Measurements from ENCODE around the gene NR1H3. TPM values are rescaled to one million over a fixed set of nuclear protein-coding genes. Genes with fewer than 3 reads are reported as not detected.

The NR1H3 gene
- polyA plus RNA-seq, 6 donors from 2014 or later, result 3.2 to 12.5 (median 5.2) TPM

DNA sequence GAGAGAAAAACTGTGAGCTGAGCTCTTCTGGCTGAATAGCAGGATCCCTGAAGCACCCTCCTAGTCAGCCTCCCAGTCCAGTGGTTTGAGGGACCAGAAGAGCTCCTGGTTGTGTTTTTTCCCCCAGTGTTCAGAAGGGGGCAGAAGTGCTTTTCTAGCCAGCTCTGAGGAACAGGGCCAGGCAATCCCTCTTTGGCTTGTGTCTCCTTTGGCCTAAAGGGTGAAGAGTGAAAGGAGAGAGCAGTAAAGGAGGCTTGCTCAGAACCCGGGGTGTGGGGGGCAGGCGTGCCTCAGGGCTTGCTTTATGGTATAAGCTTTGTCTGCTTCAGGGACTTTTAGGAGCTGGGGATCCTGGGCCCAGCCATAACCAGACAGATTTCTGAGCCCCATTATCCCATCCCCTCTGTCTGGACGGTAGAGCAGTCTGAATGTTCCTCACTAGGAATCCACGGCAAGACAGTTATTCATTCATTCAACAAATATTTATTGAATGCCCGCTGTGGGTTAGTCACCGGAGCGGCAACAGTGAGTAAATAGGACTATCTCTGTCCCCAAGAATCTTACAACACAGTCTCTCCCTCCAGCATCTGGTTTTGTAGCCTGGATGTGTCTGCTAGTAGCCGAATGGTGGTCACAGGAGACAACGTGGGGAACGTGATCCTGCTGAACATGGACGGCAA, 23.7 kb upstream of the NR1H3 start:
- Mint-ChIP-seq H3K4me3 (peak overlapping the region in 1 of 8 donors; percentile 22), H3K27me3 (no peaks in the 10 kb centered on the region), H3K36me3 (peaks cover 3 to 11% of the 10 kb centered on the region in 2 donors), H3K27ac (peak overlapping the region in 1 of 6 donors; percentile 21), H3K4me1 (peaks cover 0 to 11% (median 5%) of the 10 kb centered on the region in 3 donors), H3K9me3 (peaks cover 0 to 2% (median 0%) of the 10 kb centered on the region in 7 donors)
- DNase-seq (no peak), ATAC-seq (ENCODE audit: low read depth in 2 of 2) (no peak)

- H3K9me3 Mint-ChIP-seq, result peaks cover 0 to 2% (median 0%) of the 10 kb centered on the region in 7 donors
- peak overlapping the region in 1 of 6 donors; percentile 47 for H3K27ac Mint-ChIP-seq
- ATAC-seq (ENCODE audit: low read depth in 2 of 2), result no peak
- H3K4me1 Mint-ChIP-seq, result peaks cover 1 to 11% (median 5%) of the 10 kb centered on the region in 3 donors
- no peaks in the 10 kb centered on the region for H3K27me3 Mint-ChIP-seq
- peaks cover 3 to 12% of the 10 kb centered on the region in 2 donors for H3K36me3 Mint-ChIP-seq
- no peak overlapping the region for H3K4me3 Mint-ChIP-seq
- DNase-seq, result no peak
Measured at GRCh38 chr11:47234669-47235100, 23.1 kb upstream of the NR1H3 start.

GRCh38 chr11:47235163-47235562, 22.6 kb upstream of the NR1H3 start:
- peaks cover 4 to 11% (median 5%) of the 10 kb centered on the region in 3 donors for H3K4me1 Mint-ChIP-seq
- peaks cover 8 to 16% of the 10 kb centered on the region in 2 donors for H3K36me3 Mint-ChIP-seq
- ATAC-seq (ENCODE audit: low read depth in 2 of 2), result no peak
- H3K4me3 Mint-ChIP-seq, result no peak overlapping the region
- H3K27me3 Mint-ChIP-seq, result no peaks in the 10 kb centered on the region
- H3K9me3 Mint-ChIP-seq, result peaks cover 0 to 2% (median 0%) of the 10 kb centered on the region in 7 donors
- H3K27ac Mint-ChIP-seq, result peak overlapping the region in 1 of 6 donors; percentile 37
- no peak for DNase-seq

DNA sequence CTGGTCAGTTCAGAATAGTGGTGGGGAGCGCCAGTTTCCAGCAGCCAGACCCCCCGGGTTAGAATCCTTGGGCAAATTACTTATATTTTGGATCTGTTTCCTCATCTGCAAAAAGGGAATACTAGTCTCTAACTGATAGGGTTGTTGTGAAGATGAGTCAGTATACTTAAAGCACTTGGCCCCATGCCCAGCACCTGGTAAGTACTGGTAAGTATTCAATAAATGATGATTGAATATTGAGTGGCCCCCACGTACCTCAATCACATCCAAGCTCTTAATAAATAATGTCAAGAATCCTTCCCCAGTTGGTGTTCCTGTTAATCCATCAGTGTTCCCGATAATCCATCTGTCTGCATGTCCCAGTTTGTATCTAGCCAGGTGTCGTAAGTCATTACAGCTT, 21.3 kb upstream of the NR1H3 start:
- H3K27me3 Mint-ChIP-seq, result no peaks in the 10 kb centered on the region
- H3K4me3 Mint-ChIP-seq, result no peak overlapping the region
- H3K27ac Mint-ChIP-seq, result peak overlapping the region in 1 of 6 donors; percentile 64
- H3K9me3 Mint-ChIP-seq, result no peaks in the 10 kb centered on the region
- peaks cover 16 to 18% of the 10 kb centered on the region in 2 donors for H3K36me3 Mint-ChIP-seq
- H3K4me1 Mint-ChIP-seq, result peaks cover 4 to 11% (median 5%) of the 10 kb centered on the region in 3 donors
- DNase-seq (no peak), ATAC-seq (ENCODE audit: low read depth in 2 of 2) (no peak)

- H3K27ac Mint-ChIP-seq, result peak overlapping the region in 1 of 6 donors; percentile 69
- no peak overlapping the region for H3K4me3 Mint-ChIP-seq
- H3K9me3 Mint-ChIP-seq, result no peaks in the 10 kb centered on the region
- ATAC-seq (ENCODE audit: low read depth in 2 of 2) (no peak), DNase-seq (no peak)
- H3K4me1 Mint-ChIP-seq, result peaks cover 1 to 8% (median 4%) of the 10 kb centered on the region in 3 donors
- H3K27me3 Mint-ChIP-seq, result no peaks in the 10 kb centered on the region
- peaks cover 26 to 38% of the 10 kb centered on the region in 2 donors for H3K36me3 Mint-ChIP-seq
Measured at GRCh38 chr11:47239852-47240251, 17.9 kb upstream of the NR1H3 start.

- peak overlapping the region in 1 of 6 donors; percentile 24 for H3K27ac Mint-ChIP-seq
- H3K9me3 Mint-ChIP-seq, result no peaks in the 10 kb centered on the region
- H3K4me1 Mint-ChIP-seq, result peaks cover 3 to 5% (median 4%) of the 10 kb centered on the region in 3 donors
- H3K27me3 Mint-ChIP-seq, result no peaks in the 10 kb centered on the region
- peaks cover 26 to 40% of the 10 kb centered on the region in 2 donors for H3K36me3 Mint-ChIP-seq
- no peak for DNase-seq
- no peak for ATAC-seq (ENCODE audit: low read depth in 2 of 2)
- H3K4me3 Mint-ChIP-seq, result peak overlapping the region in 1 of 8 donors; percentile 25
Measured at GRCh38 chr11:47241841-47242301, 15.9 kb upstream of the NR1H3 start.

- Mint-ChIP-seq H3K4me1 (peaks cover 4 to 12% (median 5%) of the 10 kb centered on the region in 3 donors), H3K9me3 (no peaks in the 10 kb centered on the region), H3K27me3 (no peaks in the 10 kb centered on the region), H3K36me3 (peaks cover 25 to 40% of the 10 kb centered on the region in 2 donors), H3K27ac (peak overlapping the region in 2 of 6 donors; percentile 24 to 42), H3K4me3 (no peak overlapping the region)
- ATAC-seq (ENCODE audit: low read depth in 2 of 2) (no peak), DNase-seq (no peak)
Measured at GRCh38 chr11:47242596-47243192, 15.1 kb upstream of the NR1H3 start.

DNA sequence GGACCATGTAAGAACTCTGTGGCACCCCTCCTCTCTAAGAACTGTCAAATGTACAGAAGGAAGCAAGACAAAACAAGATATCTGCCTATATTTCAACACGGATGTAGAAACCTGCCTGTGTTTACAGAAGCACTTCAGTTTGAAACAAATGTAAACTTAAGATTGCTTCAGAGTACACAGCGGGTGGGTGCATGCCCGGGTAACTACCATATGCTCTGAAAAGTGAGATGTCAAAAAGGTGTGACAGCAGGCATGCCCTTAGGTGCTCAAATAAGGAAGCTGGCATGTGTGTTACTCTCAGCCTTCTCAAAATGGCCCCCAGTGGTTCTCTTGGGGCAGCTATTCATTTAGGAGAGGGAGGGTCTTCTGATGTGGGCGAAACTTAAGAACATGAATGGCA, 14.3 kb upstream of the NR1H3 start:
- H3K4me3 Mint-ChIP-seq, result peak overlapping the region in 1 of 8 donors; percentile 36
- H3K36me3 Mint-ChIP-seq, result peaks cover 20 to 40% of the 10 kb centered on the region in 2 donors
- no peak for DNase-seq
- no peak for ATAC-seq (ENCODE audit: low read depth in 2 of 2)
- H3K9me3 Mint-ChIP-seq, result no peaks in the 10 kb centered on the region
- peaks cover 5 to 19% (median 12%) of the 10 kb centered on the region in 3 donors for H3K4me1 Mint-ChIP-seq
- no peak overlapping the region for H3K27ac Mint-ChIP-seq
- no peaks in the 10 kb centered on the region for H3K27me3 Mint-ChIP-seq

GRCh38 chr11:47244448-47245350, 13.1 kb upstream of the NR1H3 start:
- H3K27ac Mint-ChIP-seq, result peak overlapping the region in 2 of 6 donors; percentile 16 to 42
- H3K4me3 Mint-ChIP-seq, result no peak overlapping the region
- ATAC-seq (ENCODE audit: low read depth in 2 of 2), result no peak
- peaks cover 12 to 31% (median 14%) of the 10 kb centered on the region in 3 donors for H3K4me1 Mint-ChIP-seq
- no peaks in the 10 kb centered on the region for H3K9me3 Mint-ChIP-seq
- no peaks in the 10 kb centered on the region for H3K27me3 Mint-ChIP-seq
- no peak for DNase-seq
- H3K36me3 Mint-ChIP-seq, result peaks cover 18 to 37% of the 10 kb centered on the region in 2 donors

DNA sequence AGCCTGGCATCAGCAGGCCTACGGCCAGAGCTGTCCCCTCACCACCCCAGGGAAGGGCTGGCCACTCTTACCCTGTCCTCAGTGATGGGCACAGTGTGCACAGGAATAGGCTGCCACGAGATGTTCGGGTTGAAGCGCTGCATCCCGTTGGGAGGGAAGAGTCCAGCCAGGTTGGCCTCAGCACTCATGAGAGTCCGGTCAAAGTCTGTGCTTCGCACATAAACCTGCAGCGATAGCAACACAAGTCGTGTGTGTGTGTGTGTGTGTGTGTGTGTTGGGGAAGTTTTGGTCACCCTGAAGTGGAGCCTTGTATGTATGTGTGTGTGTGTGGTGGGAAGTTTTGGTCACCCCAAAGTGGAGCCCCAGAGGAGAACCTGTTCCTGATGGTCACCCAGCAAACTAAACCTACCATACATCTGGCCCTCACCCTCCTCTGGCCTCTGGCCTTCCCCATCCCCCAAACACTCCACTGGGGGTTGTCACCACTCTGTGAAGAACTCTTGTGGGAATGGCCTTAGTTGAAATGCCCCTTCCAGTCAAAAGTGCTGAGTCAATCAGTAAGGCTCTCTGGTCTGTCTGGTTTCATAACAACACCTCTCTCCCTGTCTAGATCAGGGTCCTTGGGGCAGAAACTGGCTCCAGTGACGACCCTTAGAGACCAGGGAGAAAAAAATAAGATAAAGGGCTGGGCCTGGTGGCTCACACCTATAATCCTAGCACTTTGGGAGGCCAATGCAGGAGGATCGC, 12.0 kb upstream of the NR1H3 start:
- Mint-ChIP-seq H3K27me3 (no peaks in the 10 kb centered on the region), H3K4me3 (peak overlapping the region in 2 of 8 donors; percentile 36 to 38), H3K9me3 (no peaks in the 10 kb centered on the region), H3K4me1 (peaks cover 10 to 33% (median 14%) of the 10 kb centered on the region in 3 donors), H3K27ac (no peak overlapping the region), H3K36me3 (peaks cover 13 to 29% of the 10 kb centered on the region in 2 donors)
- ATAC-seq (ENCODE audit: low read depth in 2 of 2), result no peak
- DNase-seq, result no peak

DNA sequence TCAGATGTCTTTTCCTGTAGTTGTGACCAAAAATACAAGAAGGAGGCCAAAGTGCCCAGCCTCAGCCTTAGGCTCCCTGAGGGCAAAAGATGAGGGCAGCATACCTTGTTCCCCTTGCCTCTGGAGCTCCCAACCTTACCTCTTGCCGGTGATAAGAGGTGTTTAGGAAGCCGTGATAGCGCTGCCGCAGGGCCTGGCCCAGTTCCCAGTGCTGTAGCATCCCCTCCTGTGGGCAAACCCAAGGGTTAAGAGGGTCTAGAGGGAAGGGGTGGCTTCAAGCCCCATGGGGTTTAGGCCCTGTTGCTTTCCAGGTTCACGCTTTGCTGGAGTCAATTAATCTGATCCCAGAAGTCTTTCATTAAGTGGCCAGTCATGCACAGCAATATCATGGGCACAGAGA, 10.3 kb upstream of the NR1H3 start:
- Mint-ChIP-seq H3K36me3 (peaks cover 0 to 12% of the 10 kb centered on the region in 2 donors), H3K4me1 (peaks cover 10 to 33% (median 14%) of the 10 kb centered on the region in 3 donors), H3K9me3 (no peaks in the 10 kb centered on the region), H3K4me3 (peak overlapping the region in 7 of 8 donors; percentile 89 to 100 (median 96)), H3K27me3 (no peaks in the 10 kb centered on the region), H3K27ac (peak overlapping the region in 1 of 6 donors; percentile 9)
- DNase-seq (no peak), ATAC-seq (ENCODE audit: low read depth in 2 of 2) (no peak)

DNA sequence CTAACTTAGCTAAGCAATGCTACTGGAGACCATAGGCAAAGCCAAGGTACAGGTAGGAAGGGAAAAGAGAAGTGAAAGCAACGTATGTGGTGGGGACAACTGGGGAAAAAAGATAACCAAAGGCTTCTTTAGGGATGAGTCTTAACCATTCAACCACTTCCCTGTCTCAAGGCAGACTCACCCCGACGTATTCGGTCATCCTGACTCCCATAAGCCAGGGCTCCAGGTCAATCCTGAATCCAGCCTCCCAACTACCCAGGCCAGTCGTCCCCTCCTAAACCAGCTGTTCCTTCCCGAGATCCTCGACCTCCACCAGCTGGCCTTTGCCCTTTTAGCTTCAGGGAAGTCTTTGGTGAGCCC, 9.5 kb upstream of the NR1H3 start:
- H3K27me3 Mint-ChIP-seq, result no peaks in the 10 kb centered on the region
- peaks cover 0 to 11% of the 10 kb centered on the region in 2 donors for H3K36me3 Mint-ChIP-seq
- H3K4me1 Mint-ChIP-seq, result peaks cover 10 to 33% (median 14%) of the 10 kb centered on the region in 3 donors
- ATAC-seq (ENCODE audit: low read depth in 2 of 2), result peak; percentile 9 to 11
- H3K9me3 Mint-ChIP-seq, result no peaks in the 10 kb centered on the region
- H3K4me3 Mint-ChIP-seq, result peak overlapping the region; percentile 89 to 100 (median 97)
- H3K27ac Mint-ChIP-seq, result peak overlapping the region; percentile 71 to 99 (median 94)
- DNase-seq, result no peak

Data from naive B cell (primary cell).